CD14-positive monocyte (primary cell): ENCODE data around the gene SPIRE1. TPM values are rescaled to one million over a fixed set of nuclear protein-coding genes. Genes with fewer than 3 reads are reported as not detected.

ENCODE experiments used
- DNase-seq, 3 donors: peaks; one replicate each; pipeline ENCODE4 v3.0.0-alpha.2; 2011 to 2022
- H2AFZ ChIP-seq: 2 replicates; pipeline ENCODE4 v1.6.0; 2012; ENCODE audit warnings: mild to moderate bottlenecking, low read depth, low read length, inconsistent platforms; ENCODE audit not compliant: insufficient read depth, poor library complexity, severe bottlenecking
- H3K27ac ChIP-seq, 2 donors: 1 replicate in 1 of 2; 2 replicates in 1 of 2; pipeline ENCODE4 v1.5.1; 2012 to 2013; ENCODE audit warnings: low read length in 2 of 2, control low read depth in 1 of 2, inconsistent platforms in 1 of 2, low read depth in 1 of 2, mild to moderate bottlenecking in 1 of 2
- H3K27me3 ChIP-seq, 2 donors: one replicate each; pipeline versions ENCODE4 v1.6.0 to v1.6.1; 2011 to 2013; ENCODE audit warnings: low read length in 2 of 2; ENCODE audit not compliant: control insufficient read depth in 2 of 2, insufficient read depth in 2 of 2
- H3K36me3 ChIP-seq, 2 donors: replicated peaks in 1 of 2; 1 replicate in 1 of 2; 2 replicates in 1 of 2; pipeline versions ENCODE4 v1.5.1 to v1.6.1; 2012 to 2013; ENCODE audit warnings: low read length in 2 of 2, control low read depth in 1 of 2, inconsistent platforms in 1 of 2, mild to moderate bottlenecking in 1 of 2; ENCODE audit not compliant: insufficient read depth in 2 of 2, control insufficient read depth in 1 of 2
- H3K4me1 ChIP-seq, 2 donors: 1 replicate in 1 of 2; 2 replicates in 1 of 2; pipeline versions ENCODE4 v1.5.1 to v1.6.1; 2012 to 2013; ENCODE audit warnings: low read length in 2 of 2, control low read depth in 1 of 2, inconsistent platforms in 1 of 2, mild to moderate bottlenecking in 1 of 2, moderate library complexity in 1 of 2; ENCODE audit not compliant: insufficient read depth in 2 of 2, control insufficient read depth in 1 of 2
- H3K4me2 ChIP-seq: replicated peaks from 2 replicates; pipeline ENCODE3; 2012; ENCODE audit warnings: low read length, moderate library complexity, mild to moderate bottlenecking; ENCODE audit not compliant: poor library complexity, severe bottlenecking; ENCODE audit errors: extremely low read depth
- H3K4me3 ChIP-seq, 3 experiments: fragments of 200-600 bp in 1 of 3; sonication (generic) in 1 of 3; replicated peaks in 1 of 3; 1 replicate in 2 of 3; 2 replicates in 1 of 3; pipeline ENCODE4 v1.5.1; 2011 to 2013; ENCODE audit warnings: low read length in 3 of 3, mild to moderate bottlenecking in 3 of 3, control low read depth in 2 of 3, low read depth in 2 of 3, inconsistent platforms in 1 of 3, moderate library complexity in 1 of 3
- H3K79me2 ChIP-seq: 2 replicates; pipeline ENCODE4 v1.6.0; 2012; ENCODE audit warnings: mild to moderate bottlenecking, control low read depth, inconsistent platforms, low read length, moderate library complexity; ENCODE audit not compliant: insufficient read depth
- H3K9ac ChIP-seq: 2 replicates; pipeline ENCODE4 v1.6.0; 2017; ENCODE audit warnings: low read length, mild to moderate bottlenecking; ENCODE audit not compliant: insufficient read depth, poor library complexity, severe bottlenecking
- H3K9me3 ChIP-seq, 2 donors: replicated peaks in 1 of 2; 1 replicate in 1 of 2; 2 replicates in 1 of 2; pipeline versions ENCODE4 v1.5.1 to v1.6.1; 2012 to 2013; ENCODE audit warnings: low read length in 2 of 2, control low read depth in 1 of 2; ENCODE audit not compliant: control insufficient read depth in 1 of 2, insufficient read depth in 1 of 2
- H4K20me1 ChIP-seq: 2 replicates; pipeline ENCODE4 v1.6.0; 2012; ENCODE audit warnings: mild to moderate bottlenecking, low read length, control low read depth, moderate library complexity; ENCODE audit not compliant: insufficient read depth
- H3K27ac Mint-ChIP-seq, 7 donors: one replicate each; pipeline ENCODE4 v1.8.0; 2020; ENCODE audit warnings: mild to moderate bottlenecking in 7 of 7, mixed read lengths in 7 of 7, moderate library complexity in 6 of 7, inconsistent platforms in 2 of 7
- H3K27me3 Mint-ChIP-seq, 3 donors: one replicate each; pipeline ENCODE4 v1.8.0; 2021 to 2022; ENCODE audit warnings: low read depth in 3 of 3, mild to moderate bottlenecking in 3 of 3, mixed read lengths in 3 of 3, moderate library complexity in 3 of 3, inconsistent platforms in 1 of 3
- H3K36me3 Mint-ChIP-seq, 2 donors: one replicate each; pipeline ENCODE4 v1.8.0; 2020; ENCODE audit warnings: mixed read lengths in 2 of 2, inconsistent platforms in 1 of 2, mild to moderate bottlenecking in 1 of 2
- H3K4me1 Mint-ChIP-seq: one replicate; pipeline ENCODE4 v1.8.0; 2020; ENCODE audit warnings: mild to moderate bottlenecking, mixed read lengths
- H3K4me3 Mint-ChIP-seq, 2 donors: one replicate each; pipeline ENCODE4 v1.8.0; 2020; ENCODE audit warnings: mild to moderate bottlenecking in 2 of 2, mixed read lengths in 2 of 2, moderate library complexity in 1 of 2
- H3K9me3 Mint-ChIP-seq, 7 donors: one replicate each; pipeline ENCODE4 v1.8.0; 2020 to 2022; ENCODE audit warnings: mixed read lengths in 7 of 7, mild to moderate bottlenecking in 6 of 7, moderate library complexity in 6 of 7, inconsistent platforms in 2 of 7
- CTCF ChIP-seq: fragments of 200-600 bp; IDR thresholded peaks from one replicate; pipeline ENCODE4 v1.8.0; 2022; ENCODE audit warnings: antibody characterized with exemption, mild to moderate bottlenecking
- WGBS: methylation state at CpG from one replicate; pipeline ENCODE4 v1.1.5; 2013; ENCODE audit warnings: missing lambda C conversion rate; ENCODE audit not compliant: insufficient coverage; 5-methylcytosine and 5-hydroxymethylcytosine counted together
- intact Hi-C, 2 donors: fragments of 100-400 bp; cut with micrococcal nuclease; formaldehyde crosslinking; loops; one replicate each; pipeline versions ENCODE4 v1.15.0 to v1.15.1; 2023
- polyA plus RNA-seq, 3 donors: library from polyadenylated mRNA; depleted of rRNA in 1 of 3; unstranded in 2 of 3; stranded (reverse) in 1 of 3; fragments of 300-500 nt in 2 of 3; fragments of >200 nt in 1 of 3; fragmentation: Illumina TruSeq in 2 of 3; gene quantifications; 1 replicate in 2 of 3; 2 replicates in 1 of 3; pipeline ENCODE4 v1.2.3, GENCODE V29; 2012 to 2021

SPIRE1 gene
- polyA plus RNA-seq, 3 donors = 1.7 to 1.9 (median 1.8) TPM

- Mint-ChIP-seq H3K4me3 (no peak overlapping the region), H3K4me1 (no peaks in the 10 kb centered on the region), H3K27me3 (peaks cover 0 to 4% (median 1%) of the 10 kb centered on the region in 3 donors), H3K9me3 (peaks cover 0 to 9% (median 3%) of the 10 kb centered on the region in 7 donors), H3K27ac (no peak overlapping the region), H3K36me3 (no peaks in the 10 kb centered on the region)
- TF ChIP-seq CTCF = no peak
- H3K27me3 ChIP-seq = no peaks in the 10 kb centered on the region
- no peaks in the 10 kb centered on the region for H4K20me1 ChIP-seq
- H3K9me3 ChIP-seq = peaks cover 0 to 4% of the 10 kb centered on the region in 2 donors
- H3K36me3 ChIP-seq = no peaks in the 10 kb centered on the region
- H3K4me3 ChIP-seq = no peak overlapping the region
- no peak overlapping the region for H3K27ac ChIP-seq
- no peak overlapping the region for H2AFZ ChIP-seq
- WGBS = no CpG with 5 or more reads among the region's 4 CpGs
- no peak overlapping the region for H3K4me2 ChIP-seq
- intact Hi-C loops = no loop called here
- H3K79me2 ChIP-seq = no peaks in the 10 kb centered on the region
- DNase-seq = no peak
- H3K9ac ChIP-seq = no peak overlapping the region
- H3K4me1 ChIP-seq = no peaks in the 10 kb centered on the region
Measured at GRCh38 chr18:12567849-12568248, 90.1 kb downstream of the SPIRE1 start.

GRCh38 chr18:12564861-12565260 is 93.0 kb downstream of the SPIRE1 start:
- Histone ChIP-seq H3K9me3 (peaks cover 0 to 8% of the 10 kb centered on the region in 2 donors), H3K9ac (no peak overlapping the region), H3K4me1 (no peaks in the 10 kb centered on the region), H4K20me1 (no peaks in the 10 kb centered on the region), H2AFZ (no peak overlapping the region), H3K27me3 (no peaks in the 10 kb centered on the region), H3K4me3 (no peak overlapping the region), H3K4me2 (no peak overlapping the region), H3K27ac (no peak overlapping the region), H3K36me3 (no peaks in the 10 kb centered on the region), H3K79me2 (no peaks in the 10 kb centered on the region)
- Mint-ChIP-seq H3K36me3 (no peaks in the 10 kb centered on the region), H3K4me3 (no peak overlapping the region), H3K27me3 (peaks cover 0 to 4% (median 1%) of the 10 kb centered on the region in 3 donors), H3K4me1 (no peaks in the 10 kb centered on the region), H3K9me3 (peaks cover 0 to 14% (median 5%) of the 10 kb centered on the region in 7 donors), H3K27ac (no peak overlapping the region)
- WGBS = no CpG with 5 or more reads among the region's 1 CpG
- no peak for DNase-seq
- intact Hi-C loops = no loop called here
- no peak for TF ChIP-seq CTCF
